Mesendoderm (in vitro differentiated cells): ENCODE measurements around the gene IL17RC.
"Not testable (repeated sequence)": the region's sequence is repeated elsewhere in the genome, so short reads cannot be mapped to it uniquely, and the experiment has no call there.

Experiments used
- DNase-seq: peaks from one replicate; pipeline ENCODE4 v3.0.0; 2013
- H2AK5ac ChIP-seq: 2 replicates; pipeline ENCODE4 v1.6.1; 2013; ENCODE audit warnings: low read length, inconsistent platforms
- H2BK120ac ChIP-seq: 2 replicates; pipeline ENCODE4 v1.6.1; 2013; ENCODE audit warnings: low read depth, mild to moderate bottlenecking, low read length, moderate library complexity, mixed read lengths
- H2BK15ac ChIP-seq: replicated peaks from 2 replicates; pipeline ENCODE4 v1.6.1; 2013; ENCODE audit warnings: low read depth, mild to moderate bottlenecking, moderate library complexity
- H2BK5ac ChIP-seq: 2 replicates; pipeline ENCODE4 v1.6.1; 2013; ENCODE audit warnings: low read length, inconsistent platforms
- H3K18ac ChIP-seq: 2 replicates; pipeline ENCODE4 v1.6.1; 2013; ENCODE audit warnings: mild to moderate bottlenecking, low read length, mixed read lengths
- H3K23ac ChIP-seq: one replicate; pipeline ENCODE4 v1.6.1; 2013; ENCODE audit warnings: low read length
- H3K27ac ChIP-seq: 2 replicates; pipeline ENCODE4 v1.5.1; 2013; ENCODE audit warnings: low read depth, mild to moderate bottlenecking, inconsistent platforms, low read length, moderate library complexity
- H3K27me3 ChIP-seq: 2 replicates; pipeline ENCODE4 v1.6.1; 2013; ENCODE audit warnings: low read length, control low read depth, mild to moderate bottlenecking, inconsistent platforms; ENCODE audit not compliant: insufficient read depth, poor library complexity
- H3K36me3 ChIP-seq: 2 replicates; pipeline ENCODE4 v1.6.1; 2013; ENCODE audit warnings: low read length, inconsistent platforms; ENCODE audit not compliant: control insufficient read depth, insufficient read depth
- H3K4ac ChIP-seq: one replicate; pipeline ENCODE4 v1.6.1; 2013; ENCODE audit warnings: low read depth, mild to moderate bottlenecking, low read length, moderate library complexity
- H3K4me1 ChIP-seq: 2 replicates; pipeline ENCODE4 v1.6.1; 2013; ENCODE audit warnings: low read depth, low read length, inconsistent platforms; ENCODE audit not compliant: control insufficient read depth
- H3K4me2 ChIP-seq: 2 replicates; pipeline ENCODE4 v1.6.1; 2013; ENCODE audit warnings: low read length
- H3K4me3 ChIP-seq: 2 replicates; pipeline ENCODE4 v1.5.1; 2013; ENCODE audit warnings: mild to moderate bottlenecking, low read length
- H3K56ac ChIP-seq: one replicate; pipeline ENCODE4 v1.6.1; 2013; ENCODE audit warnings: low read length
- H3K79me1 ChIP-seq: 2 replicates; pipeline ENCODE4 v1.6.1; 2013; ENCODE audit warnings: low read length, inconsistent platforms
- H3K79me2 ChIP-seq: 2 replicates; pipeline ENCODE4 v1.6.1; 2013; ENCODE audit warnings: mild to moderate bottlenecking, low read length; ENCODE audit not compliant: control insufficient read depth, insufficient read depth
- H3K9ac ChIP-seq: 2 replicates; pipeline ENCODE4 v1.6.1; 2013; ENCODE audit warnings: low read length, inconsistent platforms
- H4K5ac ChIP-seq: one replicate; pipeline ENCODE4 v1.6.1; 2013; ENCODE audit warnings: low read length
- H4K8ac ChIP-seq: one replicate; pipeline ENCODE4 v1.6.1; 2013; ENCODE audit warnings: low read depth, mild to moderate bottlenecking, control low read depth, low read length, moderate library complexity
- WGBS: extraction: QIAGEN DNeasy Blood & Tissue Kit; methylation state at CpG from one replicate; pipeline ENCODE4 v1.1.7; 2013; ENCODE audit warnings: low lambda C conversion rate, missing lambda C conversion rate; ENCODE audit not compliant: insufficient coverage; ENCODE audit errors: extremely low coverage; 5-methylcytosine and 5-hydroxymethylcytosine counted together

Gene IL17RC

DNA sequence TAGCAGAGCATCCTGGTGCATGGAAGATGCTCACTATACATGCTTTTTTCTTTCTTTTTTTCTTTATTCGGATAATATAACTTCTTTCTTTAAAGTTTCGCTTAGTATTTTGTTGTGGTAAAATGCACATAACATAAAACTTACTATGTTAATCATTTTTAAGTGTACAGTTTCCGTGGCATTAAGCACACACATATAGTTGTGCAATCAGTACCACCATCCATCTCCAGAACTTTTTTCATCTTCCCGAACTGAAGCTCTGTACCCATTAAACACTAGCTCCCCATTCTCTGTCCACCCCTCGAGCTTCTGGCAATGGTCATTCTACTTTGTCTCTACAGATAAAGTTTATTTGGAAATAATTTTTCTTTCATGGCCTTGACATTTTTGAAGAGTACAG is 27.5 kb upstream of the IL17RC start:
- no peak overlapping the region for H3K9ac ChIP-seq

DNA sequence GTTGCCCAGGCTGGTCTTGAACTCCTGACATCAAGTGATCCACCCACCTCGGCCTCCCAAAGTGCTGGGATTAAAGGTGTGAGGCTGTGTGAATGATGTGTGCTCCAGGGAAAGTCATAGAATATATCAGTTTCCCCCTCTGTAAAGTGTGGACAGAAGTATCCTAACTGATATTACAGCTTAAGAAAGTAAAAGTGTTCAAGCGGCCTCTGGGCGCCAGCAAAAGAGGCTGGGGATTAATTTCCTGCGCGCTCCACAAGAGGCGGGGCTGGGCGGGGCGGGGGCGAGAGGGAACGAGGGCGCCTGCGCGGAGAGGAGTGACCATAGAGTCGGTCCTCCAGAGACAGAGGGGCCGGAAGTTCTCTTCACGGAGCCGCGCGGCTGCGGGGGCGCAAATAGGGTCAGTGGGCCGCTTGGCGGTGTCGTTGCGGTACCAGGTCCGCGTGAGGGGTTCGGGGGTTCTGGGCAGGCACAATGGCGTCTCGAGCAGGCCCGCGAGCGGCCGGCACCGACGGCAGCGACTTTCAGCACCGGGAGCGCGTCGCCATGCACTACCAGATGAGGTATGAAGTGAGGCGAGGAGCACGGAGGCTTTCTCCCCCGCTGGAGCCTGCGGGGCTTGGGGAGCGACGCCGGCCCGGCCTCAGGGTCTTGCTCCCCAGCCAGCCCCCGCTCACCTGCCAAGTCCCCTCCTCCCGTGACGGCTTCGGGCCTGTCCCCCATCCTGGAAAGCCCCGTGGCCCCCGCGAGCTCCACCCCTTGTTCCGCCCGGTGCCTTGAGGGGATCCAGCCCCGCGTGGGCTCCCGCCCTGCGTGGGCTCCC is 26.4 kb upstream of the IL17RC start, which contains the start of gene JAGN1:
Gene JAGN1 (plus strand): TSS at position 362 of the 823 bp plus-strand sequence. CDS start 113 bp downstream, at position 475.
- Histone ChIP-seq H4K8ac (peak within 1 kb of the TSS; percentile 77), H3K18ac (peak within 1 kb of the TSS; percentile 54), H2AK5ac (no peak within 1 kb of the TSS), H3K9ac (peak within 1 kb of the TSS; percentile 99), H3K79me1 (peaks cover 11% of the 10 kb centered on the region), H3K36me3 (peaks cover 6% of the 10 kb centered on the region), H3K27me3 (no peaks in the 10 kb centered on the region), H3K79me2 (peaks cover 13% of the 10 kb centered on the region), H3K4me2 (peak within 1 kb of the TSS; percentile 89), H3K4me1 (no peaks in the 10 kb centered on the region), H3K4ac (peak within 1 kb of the TSS; percentile 17), H3K56ac (peak within 1 kb of the TSS; percentile 99), H2BK5ac (peak within 1 kb of the TSS; percentile 92), H3K27ac (peak within 1 kb of the TSS; percentile 48), H4K5ac (no peak within 1 kb of the TSS), H3K4me3 (peak within 1 kb of the TSS; percentile 98), H2BK15ac (no peak within 1 kb of the TSS), H2BK120ac (peak within 1 kb of the TSS; percentile 0), H3K23ac (peak within 1 kb of the TSS; percentile 94)
- DNase-seq, result peak; percentile 92
- no CpG with 5 or more reads among the region's 62 CpGs for WGBS

More for the DNA sequence above, 27.5 kb upstream of the IL17RC start:
- Histone ChIP-seq H2BK120ac (no peak overlapping the region), H3K79me1 (peaks cover 11% of the 10 kb centered on the region), H3K79me2 (peaks cover 13% of the 10 kb centered on the region), H3K27me3 (no peaks in the 10 kb centered on the region), H3K4me3 (no peak overlapping the region), H3K4ac (no peak overlapping the region), H2BK5ac (no peak overlapping the region), H4K8ac (no peak overlapping the region), H3K36me3 (peaks cover 6% of the 10 kb centered on the region), H2AK5ac (no peak overlapping the region), H3K23ac (no peak overlapping the region), H3K4me2 (no peak overlapping the region), H3K56ac (no peak overlapping the region), H4K5ac (no peak overlapping the region), H3K27ac (no peak overlapping the region), H3K18ac (no peak overlapping the region), H2BK15ac (no peak overlapping the region), H3K4me1 (no peaks in the 10 kb centered on the region)
- no CpG with 5 or more reads among the region's 5 CpGs for WGBS
- no peak for DNase-seq

GRCh38 chr3:9891072-9891622 is 25.8 kb upstream of the IL17RC start:
- Histone ChIP-seq H3K4me1 (no peaks in the 10 kb centered on the region), H2AK5ac (no peak overlapping the region), H3K4me2 (peak overlapping the region; percentile 89), H3K4me3 (peak overlapping the region; percentile 98), H3K27ac (no peak overlapping the region), H3K27me3 (no peaks in the 10 kb centered on the region), H4K5ac (no peak overlapping the region), H4K8ac (peak overlapping the region; percentile 77), H3K79me1 (peaks cover 11% of the 10 kb centered on the region), H2BK120ac (peak overlapping the region; percentile 0), H3K79me2 (peaks cover 13% of the 10 kb centered on the region), H3K9ac (peak overlapping the region; percentile 99), H2BK5ac (no peak overlapping the region), H3K23ac (peak overlapping the region; percentile 94), H3K36me3 (peaks cover 6% of the 10 kb centered on the region), H3K4ac (peak overlapping the region; percentile 17), H3K56ac (peak overlapping the region; percentile 99), H3K18ac (peak overlapping the region; percentile 54), H2BK15ac (no peak overlapping the region)
- no peak for DNase-seq
- WGBS, result no CpG with 5 or more reads among the region's 12 CpGs

DNA sequence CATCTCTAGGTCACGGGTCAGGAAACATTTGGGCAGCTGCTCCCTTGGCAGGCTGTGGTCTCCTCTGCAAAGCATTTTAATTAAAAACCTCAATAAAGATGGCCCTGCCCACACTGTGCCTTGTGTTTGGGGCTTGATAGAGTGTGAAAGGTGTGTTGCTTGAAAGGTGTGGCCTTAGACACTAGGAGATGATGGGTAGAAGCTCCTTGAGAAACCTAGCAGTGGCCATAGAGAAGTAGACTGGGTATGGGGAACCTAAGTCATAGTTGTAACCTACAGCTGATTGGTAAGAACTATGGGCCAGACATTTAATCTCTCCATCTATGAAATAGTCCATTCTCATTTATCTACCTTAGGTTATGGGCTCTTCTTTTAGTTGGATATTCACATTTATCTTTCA is 23.2 kb upstream of the IL17RC start:
- WGBS, result no CpG with 5 or more reads among the region's 1 CpG
- no peak overlapping the region for H3K18ac ChIP-seq
- H2BK120ac ChIP-seq, result no peak overlapping the region
- H3K4ac ChIP-seq, result no peak overlapping the region
- no peak overlapping the region for H3K9ac ChIP-seq
- no peak overlapping the region for H3K23ac ChIP-seq
- H3K4me3 ChIP-seq, result no peak overlapping the region
- H4K8ac ChIP-seq, result no peak overlapping the region
- H2AK5ac ChIP-seq, result no peak overlapping the region
- peaks cover 11% of the 10 kb centered on the region for H3K79me1 ChIP-seq
- no peaks in the 10 kb centered on the region for H3K27me3 ChIP-seq
- no peak overlapping the region for H3K56ac ChIP-seq
- peaks cover 6% of the 10 kb centered on the region for H3K36me3 ChIP-seq
- peaks cover 13% of the 10 kb centered on the region for H3K79me2 ChIP-seq
- no peak for DNase-seq
- no peak overlapping the region for H3K4me2 ChIP-seq
- H4K5ac ChIP-seq, result no peak overlapping the region
- H2BK5ac ChIP-seq, result no peak overlapping the region
- no peaks in the 10 kb centered on the region for H3K4me1 ChIP-seq
- H2BK15ac ChIP-seq, result no peak overlapping the region
- no peak overlapping the region for H3K27ac ChIP-seq

- not testable (repeated sequence) for H3K36me3 ChIP-seq, H3K4me1 ChIP-seq, H2BK120ac ChIP-seq, H2BK15ac ChIP-seq, H4K8ac ChIP-seq, H3K56ac ChIP-seq, H3K18ac ChIP-seq, H3K4me2 ChIP-seq, H2AK5ac ChIP-seq, DNase-seq, H3K23ac ChIP-seq, H3K27me3 ChIP-seq, H3K4me3 ChIP-seq, H3K4ac ChIP-seq, H3K27ac ChIP-seq, H4K5ac ChIP-seq, H3K9ac ChIP-seq, H2BK5ac ChIP-seq
- no CpG with 5 or more reads among the region's 3 CpGs for WGBS
- peaks cover 11% of the 10 kb centered on the region for H3K79me1 ChIP-seq
- peaks cover 11% of the 10 kb centered on the region for H3K79me2 ChIP-seq
Measured at GRCh38 chr3:9895715-9896114, 21.2 kb upstream of the IL17RC start.
